Activated CD4-positive, alpha-beta memory T cell treated with anti-CD3 and anti-CD28 coated beads, Interleukin-2, amount 10 ng/mL, durations not matched to agents 7 days and 5 days (primary cell): ENCODE data around the gene TNP2. TPM values are rescaled to one million over a fixed set of nuclear protein-coding genes. Genes with fewer than 3 reads are reported as not detected.

Source experiments
- CTCF ChIA-PET: fragments of 350-600 bp; sonication (Branson Sonifier 250); formaldehyde crosslinking; loops from one replicate; lab custom pipeline; 2021; ENCODE audit warnings: antibody characterized with exemption, inconsistent platforms; lab: Charles Lee
- POLR2A ChIA-PET: fragments of 350-600 bp; sonication (Branson Sonifier 250); formaldehyde crosslinking; loops from one replicate; lab custom pipeline; 2021; ENCODE audit warnings: antibody characterized with exemption; lab: Charles Lee
- DNase-seq: peaks from one replicate; pipeline ENCODE4 v3.0.0-alpha.2; 2020
- H3K27ac Mint-ChIP-seq: one replicate; pipeline ENCODE4 v1.8.0; 2021; ENCODE audit warnings: mild to moderate bottlenecking, mixed read lengths
- H3K27me3 Mint-ChIP-seq: one replicate; pipeline ENCODE4 v1.8.0; 2021; ENCODE audit warnings: mixed read lengths
- H3K36me3 Mint-ChIP-seq: one replicate; pipeline ENCODE4 v1.8.0; 2021; ENCODE audit warnings: low read depth, mixed read lengths
- H3K4me1 Mint-ChIP-seq: one replicate; pipeline ENCODE4 v1.8.0; 2021; ENCODE audit warnings: mixed read lengths
- H3K4me3 Mint-ChIP-seq: one replicate; pipeline ENCODE4 v1.8.0; 2021; ENCODE audit warnings: mild to moderate bottlenecking, mixed read lengths
- H3K9me3 Mint-ChIP-seq: one replicate; pipeline ENCODE4 v1.8.0; 2021; ENCODE audit warnings: mixed read lengths
- total RNA-seq, 2 experiments: library from RNA; stranded (reverse); gene quantifications; one replicate each; pipeline ENCODE4 v1.2.3, GENCODE V29; 2021

The TNP2 gene
- total RNA-seq, 2 experiments from 2014 or later, result not detected

DNA sequence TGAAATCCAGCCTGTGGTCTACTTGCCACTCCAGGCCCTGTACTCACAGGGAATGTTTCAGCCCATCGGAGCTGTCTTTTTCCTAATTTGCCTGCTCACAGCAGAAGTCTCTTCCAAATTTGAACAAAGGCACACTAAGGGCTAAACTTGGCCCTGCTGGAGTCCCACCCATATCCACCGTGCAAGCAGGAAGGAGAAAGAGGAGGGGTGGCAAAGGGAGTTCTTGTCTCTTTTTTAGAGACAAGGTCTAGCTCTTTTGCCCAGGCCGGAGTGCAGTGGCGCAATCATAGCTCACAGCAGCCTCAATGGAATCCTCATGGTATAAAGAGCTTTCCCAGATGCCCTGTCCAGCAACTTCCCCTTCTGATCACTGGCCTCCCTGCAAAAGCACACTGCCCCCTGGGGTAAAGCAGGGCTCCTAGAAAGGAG lies 14.7 kb upstream of the TNP2 start:
- no peak for DNase-seq
- H3K4me3 Mint-ChIP-seq, result no peak overlapping the region
- no peaks in the 10 kb centered on the region for H3K9me3 Mint-ChIP-seq
- H3K36me3 Mint-ChIP-seq, result no peaks in the 10 kb centered on the region
- CTCF ChIA-PET, result interaction anchor here (0.6 kb wide), 1 partner anchor 811 kb away, joined by 3 read pairs; no protein-coding TSS in a partner anchor
- no peak overlapping the region for H3K27ac Mint-ChIP-seq
- H3K4me1 Mint-ChIP-seq, result peaks cover 8% of the 10 kb centered on the region
- POLR2A ChIA-PET, result interaction anchor here (2.0 kb wide), 1 partner anchor 14 kb away, joined by 5 read pairs; no protein-coding TSS in a partner anchor
- peaks cover 45% of the 10 kb centered on the region for H3K27me3 Mint-ChIP-seq

DNA sequence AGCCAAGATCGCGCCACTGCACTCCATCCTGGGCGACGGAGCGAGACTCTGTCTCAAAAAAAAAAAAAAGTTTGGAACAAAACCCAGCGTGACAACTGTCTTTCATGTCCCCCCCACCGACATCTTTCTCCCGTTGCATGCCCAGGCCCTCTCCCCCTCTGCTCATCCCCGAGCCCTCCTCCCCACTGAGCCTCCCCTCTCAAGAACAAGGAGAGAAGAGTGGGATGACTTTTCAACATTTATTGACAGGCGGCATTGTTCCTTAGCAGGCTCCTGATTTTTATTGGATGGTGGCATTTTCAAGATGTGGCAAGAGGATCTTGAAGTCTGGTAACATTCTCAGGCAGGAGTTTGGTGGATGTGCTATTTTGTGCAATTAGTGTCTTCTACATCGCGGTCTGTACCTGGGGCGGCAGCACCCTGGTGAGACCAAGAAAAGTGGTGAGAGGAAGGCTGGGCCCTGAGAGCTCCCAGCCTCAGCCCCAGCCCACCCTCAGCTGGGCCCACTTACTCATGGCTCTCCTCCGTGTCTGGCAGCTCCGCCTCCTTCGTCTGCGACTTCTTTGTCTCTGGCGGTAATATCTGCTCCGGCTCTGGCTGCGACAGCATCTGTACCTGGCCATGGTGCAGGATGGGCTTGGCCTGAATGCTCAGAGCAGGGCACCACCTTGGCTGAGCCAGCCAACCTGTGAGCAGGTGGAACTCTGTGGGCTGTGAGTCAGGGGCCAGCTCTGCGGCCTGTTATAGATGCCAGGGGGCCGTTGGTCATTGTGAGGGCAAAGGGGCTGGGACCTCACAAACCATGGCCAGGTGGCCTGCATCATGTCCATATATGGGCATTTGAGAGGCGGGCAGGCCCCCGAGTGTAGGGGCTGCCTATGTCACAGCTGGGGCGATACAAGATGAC lies 11.7 kb upstream of the TNP2 start, which contains the start of gene PRM1:
TSS of gene PRM1 (minus strand) at position 715 of the 907 bp plus-strand sequence. CDS start at position 623, 92 bp downstream.
- Mint-ChIP-seq H3K4me3 (no peak within 1 kb of the TSS), H3K4me1 (peaks cover 2% of the 10 kb centered on the region), H3K9me3 (no peaks in the 10 kb centered on the region), H3K27me3 (peaks cover 42% of the 10 kb centered on the region), H3K36me3 (no peaks in the 10 kb centered on the region), H3K27ac (no peak within 1 kb of the TSS)
- ChIA-PET POLR2A (no interaction called here), CTCF (no interaction called here)
- DNase-seq, result no peak

DNA sequence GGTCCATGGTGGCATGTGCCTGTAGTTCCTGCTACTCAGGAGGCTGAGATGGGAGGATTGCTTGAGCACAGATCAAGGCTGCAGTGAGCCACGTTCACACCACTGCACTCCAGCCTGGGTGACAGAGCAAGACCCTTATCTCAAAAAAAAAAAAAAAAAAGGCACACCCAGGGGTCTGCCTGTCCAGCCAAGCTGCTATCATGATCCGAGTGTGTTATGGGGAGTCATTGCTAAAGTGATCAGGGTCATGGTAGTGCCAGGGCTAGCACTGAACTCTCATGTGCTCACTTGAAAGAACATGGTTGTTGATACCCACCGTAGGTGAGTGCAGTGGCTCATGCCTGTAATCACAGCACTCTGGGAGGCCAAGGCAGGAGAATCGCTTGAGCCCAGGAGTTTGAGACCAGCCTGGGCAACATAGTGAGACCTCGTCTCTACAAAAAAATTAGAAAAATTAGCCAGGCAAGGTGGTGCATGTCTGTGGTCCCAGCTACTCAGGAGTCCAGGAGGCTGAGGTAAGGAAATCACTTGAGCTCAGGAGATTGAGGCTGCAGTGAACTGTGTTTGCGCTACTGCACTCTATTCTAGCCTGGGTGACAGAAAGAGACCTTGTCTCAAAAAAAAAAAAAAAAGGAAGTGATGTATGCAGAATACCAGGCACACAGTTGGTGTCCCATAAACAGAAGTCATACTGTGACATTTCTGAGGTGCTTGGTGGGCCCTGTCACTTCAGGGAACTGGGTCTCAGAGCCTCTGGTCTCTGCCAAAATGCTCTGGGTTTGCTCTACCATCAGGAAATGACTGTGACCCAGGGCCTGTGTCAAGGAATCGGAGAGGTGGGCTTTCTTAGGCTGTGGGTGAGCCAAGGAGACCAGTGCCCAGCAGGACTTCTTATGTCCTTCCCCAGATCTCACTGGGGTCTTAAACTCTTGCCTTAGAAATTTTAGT lies 9.8 kb upstream of the TNP2 start:
- Mint-ChIP-seq H3K4me1 (no peaks in the 10 kb centered on the region), H3K9me3 (no peaks in the 10 kb centered on the region), H3K27me3 (peaks cover 31% of the 10 kb centered on the region), H3K4me3 (no peak overlapping the region), H3K27ac (no peak overlapping the region), H3K36me3 (no peaks in the 10 kb centered on the region)
- CTCF ChIA-PET, result no interaction called here
- DNase-seq, result no peak
- POLR2A ChIA-PET, result no interaction called here

- Mint-ChIP-seq H3K9me3 (no peaks in the 10 kb centered on the region), H3K36me3 (no peaks in the 10 kb centered on the region), H3K27ac (no peak overlapping the region), H3K4me1 (no peaks in the 10 kb centered on the region), H3K4me3 (no peak overlapping the region), H3K27me3 (peaks cover 28% of the 10 kb centered on the region)
- no peak for DNase-seq
- ChIA-PET POLR2A (no interaction called here), CTCF (no interaction called here)
These were observed 8.6 kb upstream of the TNP2 start for GRCh38 chr16:11277607-11278337.

DNA sequence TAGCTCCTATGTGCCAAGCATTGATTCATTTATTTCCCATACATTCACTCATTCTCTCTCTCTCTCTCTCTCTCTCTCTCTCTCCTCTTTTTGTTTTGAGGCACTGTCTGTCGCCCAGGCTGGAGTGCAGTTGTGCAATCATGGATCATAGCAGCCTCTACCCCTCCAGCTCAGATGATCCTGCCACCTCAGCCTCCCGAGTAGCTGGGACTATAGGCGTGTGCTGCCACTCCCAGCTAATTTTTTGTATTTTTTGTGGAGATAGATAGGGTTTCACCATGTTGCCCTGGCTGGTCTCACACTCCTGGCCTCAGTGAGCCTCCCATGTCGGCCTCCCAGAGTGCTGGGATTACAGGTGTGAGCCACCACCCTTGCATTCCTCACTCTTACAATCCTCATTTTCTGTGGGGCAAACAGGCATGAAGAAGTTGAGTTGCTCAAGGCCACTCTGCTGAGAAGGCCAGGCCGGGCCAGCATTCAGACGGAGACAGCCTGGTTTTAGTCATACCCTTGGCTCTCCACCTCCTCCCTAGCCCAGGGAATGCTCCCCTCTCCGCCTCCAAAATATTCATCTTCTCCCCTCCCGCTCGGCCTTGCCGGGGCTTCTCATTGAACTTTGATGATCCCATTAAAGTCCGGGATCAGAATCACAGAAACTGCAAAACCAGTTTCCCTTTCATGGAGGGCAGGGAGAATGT lies 7.9 kb upstream of the TNP2 start:
- Mint-ChIP-seq H3K27me3 (peaks cover 27% of the 10 kb centered on the region), H3K27ac (no peak overlapping the region), H3K4me3 (no peak overlapping the region), H3K36me3 (no peaks in the 10 kb centered on the region), H3K9me3 (no peaks in the 10 kb centered on the region), H3K4me1 (no peaks in the 10 kb centered on the region)
- ChIA-PET CTCF (no interaction called here), POLR2A (no interaction called here)
- no peak for DNase-seq

GRCh38 chr16:11276143-11276895 lies 7.2 kb upstream of the TNP2 start, which contains the start of gene PRM2:
Gene PRM2, minus strand, starts transcription at chr16:11276480. Its CDS starts 110 bp downstream, at chr16:11276370.
- POLR2A ChIA-PET, result no interaction called here
- H3K9me3 Mint-ChIP-seq, result no peaks in the 10 kb centered on the region
- H3K4me1 Mint-ChIP-seq, result no peaks in the 10 kb centered on the region
- no peak within 1 kb of the TSS for H3K4me3 Mint-ChIP-seq
- CTCF ChIA-PET, result no interaction called here
- H3K36me3 Mint-ChIP-seq, result no peaks in the 10 kb centered on the region
- H3K27ac Mint-ChIP-seq, result no peak within 1 kb of the TSS
- peaks cover 26% of the 10 kb centered on the region for H3K27me3 Mint-ChIP-seq
- DNase-seq, result no peak

GRCh38 chr16:11274964-11275363 lies 5.8 kb upstream of the TNP2 start:
- peaks cover 30% of the 10 kb centered on the region for H3K27me3 Mint-ChIP-seq

DNA sequence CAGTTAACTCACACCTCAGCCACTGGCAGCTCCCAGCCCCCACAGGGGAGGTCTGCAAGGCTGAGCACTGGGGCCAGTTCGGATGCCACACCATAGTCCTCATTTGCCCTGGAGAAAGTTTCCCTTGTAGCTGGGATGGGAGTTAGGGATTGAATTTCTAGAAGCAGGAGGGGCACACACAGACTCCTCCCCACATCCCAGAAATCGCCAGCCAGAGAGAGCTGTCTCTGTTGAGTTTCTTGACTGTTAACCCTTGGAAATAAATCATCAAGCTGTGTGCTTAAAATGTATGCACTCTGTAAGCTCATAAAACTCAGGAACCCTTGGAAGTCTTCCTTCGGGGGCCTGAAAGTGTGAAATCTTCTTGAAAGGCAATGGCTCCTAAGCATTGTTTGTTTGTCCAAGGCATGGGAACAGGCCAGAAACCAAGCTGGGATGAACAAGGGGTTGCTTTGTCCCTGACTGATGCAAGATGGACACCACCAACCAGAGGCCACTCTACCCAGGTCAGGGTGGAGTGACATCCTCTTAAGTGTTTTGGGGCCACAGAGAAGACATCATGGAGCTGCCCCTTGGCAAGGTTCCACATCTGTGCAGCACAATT lies 4.7 kb upstream of the TNP2 start:
- Mint-ChIP-seq H3K4me3 (no peak overlapping the region), H3K4me1 (no peaks in the 10 kb centered on the region), H3K27ac (no peak overlapping the region), H3K27me3 (peaks cover 31% of the 10 kb centered on the region), H3K36me3 (no peaks in the 10 kb centered on the region), H3K9me3 (no peaks in the 10 kb centered on the region)
- ChIA-PET CTCF (interaction anchor here (0.9 kb wide), 1 partner anchor 18 kb away, joined by 3 read pairs; no protein-coding TSS in a partner anchor), POLR2A (no interaction called here)
- no peak for DNase-seq

More at GRCh38 chr16:11274964-11275363, 5.8 kb upstream of the TNP2 start:
- no peak overlapping the region for H3K4me3 Mint-ChIP-seq
- no peak overlapping the region for H3K27ac Mint-ChIP-seq
- H3K36me3 Mint-ChIP-seq, result no peaks in the 10 kb centered on the region
- DNase-seq, result no peak
- CTCF ChIA-PET, result no interaction called here
- H3K4me1 Mint-ChIP-seq, result no peaks in the 10 kb centered on the region
- POLR2A ChIA-PET, result no interaction called here
- H3K9me3 Mint-ChIP-seq, result no peaks in the 10 kb centered on the region

GRCh38 chr16:11272921-11273720 lies 4.0 kb upstream of the TNP2 start, which contains the start of gene PRM3:
Gene PRM3, minus strand, starts transcription at chr16:11273629. Its CDS starts 34 bp downstream, at chr16:11273595.
- Mint-ChIP-seq H3K4me1 (no peaks in the 10 kb centered on the region), H3K4me3 (no peak within 1 kb of the TSS), H3K9me3 (no peaks in the 10 kb centered on the region), H3K27me3 (peaks cover 35% of the 10 kb centered on the region), H3K27ac (no peak within 1 kb of the TSS), H3K36me3 (no peaks in the 10 kb centered on the region)
- ChIA-PET CTCF (interaction anchor here (0.6 to 0.9 kb wide), 2 partner anchors 19 to 105 kb away, joined by 3 to 4 read pairs; no protein-coding TSS in a partner anchor), POLR2A (no interaction called here)
- no peak for DNase-seq

DNA sequence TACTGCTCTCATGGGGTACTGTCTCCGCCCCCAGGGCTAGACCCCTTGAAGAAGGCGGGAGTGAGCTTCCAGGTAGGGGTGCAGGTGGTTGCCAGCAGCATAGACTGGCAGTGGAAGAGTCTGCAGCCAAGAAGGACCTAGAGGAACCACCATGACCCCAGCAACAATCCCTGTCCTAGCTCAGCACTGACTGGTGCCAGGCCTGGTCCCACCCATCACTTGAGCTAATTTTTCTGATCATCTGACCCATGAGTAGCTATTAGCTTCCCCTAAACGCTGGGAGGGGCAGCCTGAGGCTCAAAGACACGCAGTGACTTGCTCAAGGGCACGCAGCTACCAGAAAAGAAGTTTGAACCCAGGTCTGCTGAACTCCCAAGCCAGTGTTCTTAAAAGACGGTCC lies 3.4 kb upstream of the TNP2 start:
- no peaks in the 10 kb centered on the region for H3K4me1 Mint-ChIP-seq
- H3K36me3 Mint-ChIP-seq, result no peaks in the 10 kb centered on the region
- peaks cover 36% of the 10 kb centered on the region for H3K27me3 Mint-ChIP-seq
- ChIA-PET POLR2A (no interaction called here), CTCF (interaction anchor here (0.6 kb wide), 1 partner anchor 106 kb away, joined by 4 read pairs; no protein-coding TSS in a partner anchor)
- H3K4me3 Mint-ChIP-seq, result no peak overlapping the region
- no peak for DNase-seq
- H3K9me3 Mint-ChIP-seq, result no peaks in the 10 kb centered on the region
- no peak overlapping the region for H3K27ac Mint-ChIP-seq
